HepG2 (cell line): ENCODE results near the gene SKA2. TPM values are rescaled to one million over a fixed set of nuclear protein-coding genes. Genes with fewer than 3 reads are reported as not detected.

Experiments used
- ATAC-seq: fragments of 200-7000 bp; cut with Tn5 transposase; 3 replicates; pipeline ENCODE4 v1.9.1; 2020; ENCODE audit warnings: mild to moderate bottlenecking, moderate library complexity
- BruUV-seq: library from RNA; stranded (reverse); fragments of 400-500 nt; replicated peaks from 2 replicates; lab custom pipeline; 2021; lab: Mats Ljungman, UMichigan
- CTCF ChIA-PET: fragments of 300-600 bp; formaldehyde crosslinking; extraction: SDS; loops from one replicate; lab custom pipeline; 2021; ENCODE audit warnings: low total read pairs, inconsistent platforms, low intra/inter-chr PET ratio; lab: Yijun Ruan, JAX
- POLR2A ChIA-PET: fragments of 350-600 bp; sonication (Branson Sonifier 250); formaldehyde crosslinking; loops from one replicate; lab custom pipeline; 2020; ENCODE audit warnings: antibody characterized with exemption, inconsistent platforms; lab: Yijun Ruan, JAX
- DNase-seq: peaks from one replicate; pipeline ENCODE4 v3.0.0-alpha.2; 2015; ENCODE audit warnings: low spot score
- FAIRE-seq: peaks from 3 replicates; lab custom pipeline; 2011; peaks lifted over from hg19 to GRCh38; lab: Jason Lieb, UNC
- H2AFZ ChIP-seq: one replicate; pipeline ENCODE4 v1.6.1; 2011; ENCODE audit warnings: low read length, inconsistent platforms
- H3K27ac ChIP-seq: fragments of 300-600 bp; 3 replicates; pipeline ENCODE4 v1.8.0; 2011; ENCODE audit warnings: mixed run types, mild to moderate bottlenecking, mixed read lengths, low read length, inconsistent platforms; ENCODE audit not compliant: insufficient read depth; ENCODE audit errors: extremely low read length
- H3K27me3 ChIP-seq, 2 experiments: fragments of 200-600 bp in 1 of 2; 2 replicates in 1 of 2; 3 replicates in 1 of 2; pipeline versions ENCODE4 v1.6.0 to v1.8.0; 2011; ENCODE audit warnings: low read length in 2 of 2, mild to moderate bottlenecking in 2 of 2, moderate library complexity in 2 of 2, inconsistent platforms in 1 of 2; ENCODE audit not compliant: insufficient read depth in 2 of 2, control insufficient read depth in 1 of 2
- H3K36me3 ChIP-seq, 2 experiments: fragments of 200-600 bp in 1 of 2; replicated peaks in 1 of 2; 2 replicates in 1 of 2; 3 replicates in 1 of 2; pipeline versions ENCODE4 v1.5.1 to v1.8.0; 2011; ENCODE audit warnings: low read length in 2 of 2, inconsistent platforms in 1 of 2; ENCODE audit not compliant: insufficient read depth in 2 of 2, control insufficient read depth in 1 of 2
- H3K4me1 ChIP-seq: 2 replicates; pipeline ENCODE4 v1.5.1; 2012; ENCODE audit warnings: low read length, inconsistent platforms; ENCODE audit not compliant: insufficient read depth
- H3K4me2 ChIP-seq: 2 replicates; pipeline ENCODE4 v1.6.0; 2011; ENCODE audit warnings: low read depth, low read length, inconsistent platforms
- H3K4me3 ChIP-seq, 3 experiments: fragments of 200-600 bp in 1 of 3; sonication (generic), shearing (Covaris generic) in 1 of 3; replicated peaks in 1 of 3; 2 replicates each; pipeline ENCODE4 v1.5.1; 2011 to 2016; ENCODE audit warnings: low read length in 3 of 3, inconsistent platforms in 2 of 3, low read depth in 2 of 3, mild to moderate bottlenecking in 2 of 3, control low read depth in 1 of 3, mixed read lengths in 1 of 3; ENCODE audit not compliant: insufficient read depth in 1 of 3
- H3K79me2 ChIP-seq: one replicate; pipeline ENCODE4 v1.6.1; 2011; ENCODE audit warnings: low read length, inconsistent platforms; ENCODE audit not compliant: insufficient read depth
- H3K9ac ChIP-seq: 2 replicates; pipeline ENCODE4 v1.6.0; 2011; ENCODE audit warnings: mild to moderate bottlenecking, low read depth, low read length, inconsistent platforms; ENCODE audit not compliant: insufficient read depth
- H3K9me3 ChIP-seq: 2 replicates; pipeline ENCODE4 v1.5.1; 2012; ENCODE audit warnings: mild to moderate bottlenecking, low read length
- H4K20me1 ChIP-seq: 2 replicates; pipeline ENCODE4 v1.6.0; 2011; ENCODE audit warnings: inconsistent platforms, mild to moderate bottlenecking, low read length, moderate library complexity; ENCODE audit not compliant: insufficient read depth
- BORCS8-MEF2B ChIP-seq: sonication (generic); formaldehyde crosslinking; IDR thresholded peaks from 2 replicates; pipeline ENCODE4 v1.8.0; 2022; ENCODE audit warnings: mild to moderate bottlenecking, missing genetic modification reagents
- ELF1 ChIP-seq: sonication (generic); formaldehyde crosslinking; IDR thresholded peaks from 2 replicates; pipeline ENCODE4 v1.4.0; 2020; ENCODE audit warnings: missing genetic modification reagents
- GRHL1 ChIP-seq: sonication (generic); formaldehyde crosslinking; conservative IDR thresholded peaks from 2 replicates; pipeline ENCODE4 v1.8.0; 2022; ENCODE audit warnings: missing genetic modification reagents
- KDM5A ChIP-seq: fragments of 200-600 bp; sonication (generic); IDR thresholded peaks from 2 replicates; pipeline ENCODE4 v1.7.0; 2018; ENCODE audit warnings: antibody characterized with exemption, mild to moderate bottlenecking, low read length, borderline replicate concordance
- MAZ ChIP-seq, 2 experiments: sonication (generic) in 1 of 2; formaldehyde crosslinking in 1 of 2; IDR thresholded peaks; 2 replicates each; pipeline versions ENCODE4 v1.5.0 to v1.6.1; 2012 to 2020; ENCODE audit warnings: low read depth in 2 of 2, mild to moderate bottlenecking in 2 of 2, borderline replicate concordance in 1 of 2, improper control_type of control experiment in 1 of 2, low read length in 1 of 2, missing genetic modification reagents in 1 of 2, moderate library complexity in 1 of 2
- SIX4 ChIP-seq: sonication (generic); formaldehyde crosslinking; IDR thresholded peaks from 2 replicates; pipeline ENCODE4 v1.4.0; 2020; ENCODE audit warnings: missing genetic modification reagents
- TFDP2 ChIP-seq: sonication (generic); formaldehyde crosslinking; IDR thresholded peaks from 2 replicates; pipeline ENCODE4 v1.4.0; 2020; ENCODE audit warnings: missing genetic modification reagents
- THAP9 ChIP-seq: sonication (generic); formaldehyde crosslinking; IDR thresholded peaks from 2 replicates; pipeline ENCODE4; 2020; ENCODE audit warnings: missing genetic modification reagents, mild to moderate bottlenecking, borderline replicate concordance
- ZBTB20 ChIP-seq: sonication (generic); formaldehyde crosslinking; IDR thresholded peaks from 2 replicates; pipeline ENCODE4 v1.8.1; 2023; ENCODE audit warnings: missing genetic modification reagents, low read depth, mild to moderate bottlenecking, borderline replicate concordance
- ZBTB21 ChIP-seq: sonication (generic); formaldehyde crosslinking; IDR thresholded peaks from 2 replicates; pipeline ENCODE4 v1.4.0; 2020; ENCODE audit warnings: missing genetic modification reagents
- ZNF652 ChIP-seq: IDR thresholded peaks from 2 replicates; pipeline ENCODE4 v1.6.1; 2016; ENCODE audit warnings: low read depth, borderline replicate concordance
- ZNF768 ChIP-seq: sonication (generic); formaldehyde crosslinking; IDR thresholded peaks from 2 replicates; pipeline ENCODE4 v1.4.0; 2020; ENCODE audit warnings: missing genetic modification reagents
- ZNF770 ChIP-seq: sonication (generic); formaldehyde crosslinking; IDR thresholded peaks from 2 replicates; pipeline ENCODE4 v1.5.0; 2020; ENCODE audit warnings: mild to moderate bottlenecking, missing genetic modification reagents
- WGBS: methylation state at CpG from one replicate; pipeline ENCODE4 v1.1.6; 2017; ENCODE audit warnings: low lambda C conversion rate; 5-methylcytosine and 5-hydroxymethylcytosine counted together
- in situ Hi-C: cut with HindIII; loops from 2 replicates; pipeline ENCODE4 v1.10.0; 2017; ENCODE audit warnings: low pct_unique_long_range_greater_than_20kb; ENCODE audit not compliant: extremely low pct_ligation_motif_present
- intact Hi-C: fragments of 100-400 bp; cut with micrococcal nuclease; formaldehyde crosslinking; loops from one replicate; pipeline ENCODE4 v1.10.0; 2022; ENCODE audit not compliant: unreplicated experiment
- polyA plus RNA-seq, 8 experiments: library from polyadenylated mRNA; depleted of rRNA in 3 of 8; stranded (reverse) in 7 of 8; unstranded in 1 of 8; fragments of >200 nt; fragmentation: Illumina TruSeq in 4 of 8; extraction: Trizol in 4 of 8; gene quantifications; 2 replicates each; pipeline versions ENCODE4 v1.2.1 to v1.2.3, GENCODE V29; 2011 to 2016; ENCODE audit warnings: low read depth in 4 of 8, missing spikeins in 1 of 8, mixed read lengths in 1 of 8; ENCODE audit not compliant: insufficient read depth in 1 of 8
- total RNA-seq, 5 experiments: library from RNA; depleted of rRNA; stranded (reverse); fragments of >200 nt; fragmentation: Illumina TruSeq; extraction: Trizol; gene quantifications; 2 replicates each; pipeline ENCODE4 v1.2.3, GENCODE V29; 2016; ENCODE audit warnings: low read depth in 1 of 5

SKA2 gene
- total and polyA plus RNA-seq, 2 of the 13 experiments (the other 11 are each of a cell fraction or from before 2014, with no cell fraction given), result 18.6 to 91.8 TPM

GRCh38 chr17:59151591-59151990, 3.4 kb downstream of the SKA2 start:
- Histone ChIP-seq H4K20me1 (no peaks in the 10 kb centered on the region; the same call in 1 of the 2 replicates), H3K4me1 (peaks cover 46% of the 10 kb centered on the region), H3K79me2 (peaks cover 89% of the 10 kb centered on the region), H3K4me3 (peak overlapping the region in 2 of 3 experiments; percentile 6 to 29; a peak in 1 of 6 replicates), H3K4me2 (peak overlapping the region; percentile 79), H3K9ac (peak overlapping the region; percentile 90; the same call in 1 of the 2 replicates), H3K36me3 (peaks cover 0 to 5% of the 10 kb centered on the region in 2 experiments; a peak in 1 of 5 replicates)
- in situ Hi-C loops, result no loop called here
- DNase-seq, result no peak
- BruUV-seq, result no TSS peak
- 94% methylated on average over 1 of the region's 1 CpG for WGBS
- no peak for TF ChIP-seq ZNF768 (CRISPR knock-in tag)
- no peak for TF ChIP-seq MAZ (IDR thresholded peaks at IDR 0.05; ENCODE audit: borderline replicate concordance, low read depth, low read length)
- no peak for TF ChIP-seq MAZ (CRISPR knock-in tag; IDR thresholded peaks at IDR 0.05; ENCODE audit: low read depth)
- TF ChIP-seq ZBTB20, result no peak
- TF ChIP-seq KDM5A, result 0 out of 2 replicates have a peak, but pooled peaks have one; percentile 12
- TF ChIP-seq TFDP2 (CRISPR knock-in tag), result no peak
- no peak for TF ChIP-seq ZBTB21 (CRISPR knock-in tag)
- 0 out of 2 replicates have a peak, but pooled peaks have one; percentile 55 for TF ChIP-seq ZNF652
- no peak for TF ChIP-seq ELF1 (CRISPR knock-in tag)
- no peak for TF ChIP-seq ZNF770 (CRISPR knock-in tag)
- no peak for TF ChIP-seq GRHL1 (CRISPR knock-in tag)
- no peak for TF ChIP-seq BORCS8-MEF2B (CRISPR knock-in tag)
- TF ChIP-seq SIX4 (CRISPR knock-in tag), result no peak
- TF ChIP-seq THAP9 (CRISPR knock-in tag), result no peak
- TF ChIP-seq, all 625 proteins: peak for 2
- FAIRE-seq (no peak), ATAC-seq (no peak)
- ChIA-PET CTCF (no interaction called here), POLR2A (interaction anchor here (0.9 kb wide), 1 partner anchor 45 kb away, joined by 4 read pairs; the partner anchor contains the start of gene TRIM37)
- H2AFZ ChIP-seq, result no peak overlapping the region
- peak overlapping the region; percentile 11 for H3K27ac ChIP-seq
- H3K27me3 ChIP-seq, result no peaks in the 10 kb centered on the region; a peak in 1 of 5 replicates
- H3K9me3 ChIP-seq, result no peaks in the 10 kb centered on the region
- intact Hi-C loops, result no loop called here
